Endodermal cell (in vitro differentiated cells): ENCODE results near the gene BTG4. TPM values are rescaled to one million over a fixed set of nuclear protein-coding genes. Genes with fewer than 3 reads are reported as not detected.

Experiments used
- DNase-seq: peaks from one replicate; pipeline ENCODE4 v3.0.0-alpha.2; 2017
- H3K27ac ChIP-seq: 2 replicates; pipeline ENCODE4 v1.5.1; 2013; ENCODE audit warnings: mild to moderate bottlenecking, low read depth, low read length, moderate library complexity
- H3K27me3 ChIP-seq: 2 replicates; pipeline ENCODE4 v1.6.1; 2013; ENCODE audit warnings: mild to moderate bottlenecking, low read length, moderate library complexity; ENCODE audit not compliant: insufficient read depth, control insufficient read depth, poor library complexity, severe bottlenecking
- H3K36me3 ChIP-seq: 2 replicates; pipeline ENCODE4 v1.7.0; 2013; ENCODE audit warnings: mild to moderate bottlenecking, low read length, moderate library complexity; ENCODE audit not compliant: control insufficient read depth, insufficient read depth
- H3K4me1 ChIP-seq: one replicate; pipeline ENCODE4 v1.7.0; 2013; ENCODE audit warnings: low read length; ENCODE audit not compliant: control insufficient read depth, insufficient read depth
- H3K4me3 ChIP-seq: 2 replicates; pipeline ENCODE4 v1.5.1; 2013; ENCODE audit warnings: mild to moderate bottlenecking, low read length, moderate library complexity
- H3K9ac ChIP-seq: 2 replicates; pipeline ENCODE4 v1.6.1; 2013; ENCODE audit warnings: mild to moderate bottlenecking, low read length, moderate library complexity; ENCODE audit not compliant: poor library complexity, severe bottlenecking; ENCODE audit errors: extremely low read depth
- H3K9me3 ChIP-seq: 2 replicates; pipeline ENCODE4 v1.6.1; 2013; ENCODE audit warnings: mild to moderate bottlenecking, low read length, moderate library complexity; ENCODE audit not compliant: control insufficient read depth
- H3K27ac Mint-ChIP-seq: 2 replicates; pipeline ENCODE4 v1.8.0; 2020; ENCODE audit warnings: mixed read lengths
- H3K27me3 Mint-ChIP-seq: 2 replicates; pipeline ENCODE4 v1.8.0; 2021; ENCODE audit warnings: mild to moderate bottlenecking, mixed read lengths; ENCODE audit not compliant: insufficient read depth
- H3K36me3 Mint-ChIP-seq: 2 replicates; pipeline ENCODE4 v1.8.0; 2020; ENCODE audit warnings: low read depth, mixed read lengths
- H3K4me1 Mint-ChIP-seq: 2 replicates; pipeline ENCODE4 v1.8.0; 2020; ENCODE audit warnings: mixed read lengths
- H3K4me3 Mint-ChIP-seq: 2 replicates; pipeline ENCODE4 v1.8.0; 2020; ENCODE audit warnings: mild to moderate bottlenecking, moderate library complexity, mixed read lengths
- H3K9me3 Mint-ChIP-seq: 2 replicates; pipeline ENCODE4 v1.8.0; 2020; ENCODE audit warnings: mild to moderate bottlenecking, mixed read lengths
- WGBS, 2 experiments: methylation state at CpG; one replicate each; pipeline versions ENCODE4 v1.1.5 to v1.1.7; 2013; ENCODE audit warnings: missing lambda C conversion rate in 2 of 2, mixed read lengths in 1 of 2; ENCODE audit not compliant: insufficient coverage in 1 of 2, insufficient read length in 1 of 2; 5-methylcytosine and 5-hydroxymethylcytosine counted together
- microRNA-seq: library from miRNA; unstranded; fragments of <30 nt; microRNA quantifications from one replicate; pipeline ENCODE4 v1.2.0, GENCODE V29; 2020; ENCODE audit warnings: borderline microRNAs expressed
- total RNA-seq, 2 donors: library from RNA; stranded (reverse); fragmentation: NEBNext Ultra II Directional in 1 of 2; extraction: Animal tissue kit (Norgen Biotek cat#: 25700) in 1 of 2; gene quantifications; 2 replicates in 1 of 2; 3 replicates in 1 of 2; pipeline ENCODE4 v1.2.1, GENCODE V29; 2021
- TF ChIP-seq, protein P1 (sequence below): fragments of 200-600 bp; sonication (generic); conservative IDR thresholded peaks from 2 replicates; pipeline ENCODE4 v1.5.0; 2021; ENCODE audit warnings: antibody characterized with exemption, mild to moderate bottlenecking

BTG4 gene
- total RNA-seq, 2 donors from 2014 or later = not detected

DNA sequence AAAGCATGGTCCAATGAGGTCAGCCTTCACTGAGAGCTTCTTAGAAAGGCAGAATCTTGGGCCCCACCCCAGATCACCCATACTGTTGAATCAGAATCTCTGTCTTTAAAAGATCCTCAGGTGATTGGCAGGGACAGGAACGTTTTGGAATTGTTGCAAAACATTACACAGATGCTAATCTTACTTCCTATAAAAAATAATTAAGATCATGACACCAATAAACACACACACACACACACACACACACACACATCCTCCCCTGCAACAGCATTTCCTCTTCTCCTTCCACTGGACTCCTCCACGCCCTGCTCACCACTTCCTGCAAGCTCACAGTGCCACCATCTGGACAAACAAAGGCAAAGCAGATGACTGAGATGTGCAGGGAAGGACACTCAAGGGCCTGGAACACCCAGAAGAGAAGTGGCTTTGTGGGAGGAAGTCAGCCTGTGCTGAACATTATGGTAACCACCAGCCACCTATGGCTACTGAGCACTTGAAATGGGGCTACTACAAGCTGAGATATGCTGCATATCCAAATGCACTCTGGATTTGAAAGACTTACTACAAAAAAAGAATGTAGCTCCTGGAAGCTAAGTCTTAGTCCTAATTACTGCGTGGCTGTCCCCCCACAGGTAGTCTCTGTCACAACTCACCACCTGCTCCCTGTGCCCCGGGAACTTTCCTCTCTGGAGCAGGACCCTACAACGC, 65.6 kb downstream of the BTG4 start:
- Mint-ChIP-seq H3K4me3 (no peak overlapping the region), H3K4me1 (no peaks in the 10 kb centered on the region), H3K36me3 (no peaks in the 10 kb centered on the region), H3K27ac (no peak overlapping the region), H3K9me3 (no peaks in the 10 kb centered on the region), H3K27me3 (peaks cover 14% of the 10 kb centered on the region)
- Histone ChIP-seq H3K36me3 (no peaks in the 10 kb centered on the region), H3K4me3 (no peak overlapping the region), H3K27me3 (no peaks in the 10 kb centered on the region), H3K27ac (no peak overlapping the region), H3K9me3 (no peaks in the 10 kb centered on the region), H3K4me1 (no peaks in the 10 kb centered on the region), H3K9ac (no peak overlapping the region)
- WGBS, 2 experiments = 53 to 67% methylated on average over 3 to 5 of the region's 5 CpGs
- peak; percentile 87 for DNase-seq
- TF ChIP-seq, protein P1, sequence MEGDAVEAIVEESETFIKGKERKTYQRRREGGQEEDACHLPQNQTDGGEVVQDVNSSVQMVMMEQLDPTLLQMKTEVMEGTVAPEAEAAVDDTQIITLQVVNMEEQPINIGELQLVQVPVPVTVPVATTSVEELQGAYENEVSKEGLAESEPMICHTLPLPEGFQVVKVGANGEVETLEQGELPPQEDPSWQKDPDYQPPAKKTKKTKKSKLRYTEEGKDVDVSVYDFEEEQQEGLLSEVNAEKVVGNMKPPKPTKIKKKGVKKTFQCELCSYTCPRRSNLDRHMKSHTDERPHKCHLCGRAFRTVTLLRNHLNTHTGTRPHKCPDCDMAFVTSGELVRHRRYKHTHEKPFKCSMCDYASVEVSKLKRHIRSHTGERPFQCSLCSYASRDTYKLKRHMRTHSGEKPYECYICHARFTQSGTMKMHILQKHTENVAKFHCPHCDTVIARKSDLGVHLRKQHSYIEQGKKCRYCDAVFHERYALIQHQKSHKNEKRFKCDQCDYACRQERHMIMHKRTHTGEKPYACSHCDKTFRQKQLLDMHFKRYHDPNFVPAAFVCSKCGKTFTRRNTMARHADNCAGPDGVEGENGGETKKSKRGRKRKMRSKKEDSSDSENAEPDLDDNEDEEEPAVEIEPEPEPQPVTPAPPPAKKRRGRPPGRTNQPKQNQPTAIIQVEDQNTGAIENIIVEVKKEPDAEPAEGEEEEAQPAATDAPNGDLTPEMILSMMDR = peak; percentile 82

DNA sequence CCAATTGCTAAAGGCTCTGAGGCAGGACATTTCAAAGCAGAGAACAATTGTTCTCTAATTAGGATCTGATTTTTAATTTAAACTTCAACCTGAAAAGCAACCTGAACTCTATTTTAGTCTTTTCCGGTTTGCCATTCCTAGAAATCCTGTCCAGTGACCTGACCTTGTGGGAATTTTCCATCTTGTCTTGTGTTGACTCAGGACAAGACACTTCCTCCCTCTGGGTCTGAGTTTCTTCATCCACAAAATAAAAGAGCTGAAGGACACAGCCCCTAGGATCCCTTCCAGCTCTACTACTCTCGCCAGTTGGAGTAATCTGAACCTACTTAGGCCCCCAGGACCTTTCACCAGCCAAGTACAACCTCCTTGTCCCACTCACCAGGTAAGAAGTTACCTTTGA, 66.6 kb downstream of the BTG4 start:
- no peaks in the 10 kb centered on the region for H3K27me3 ChIP-seq

More for the DNA sequence above, 66.6 kb downstream of the BTG4 start:
- Histone ChIP-seq H3K36me3 (no peaks in the 10 kb centered on the region), H3K27ac (no peak overlapping the region), H3K9ac (no peak overlapping the region), H3K4me3 (no peak overlapping the region), H3K9me3 (no peaks in the 10 kb centered on the region), H3K4me1 (no peaks in the 10 kb centered on the region)
- Mint-ChIP-seq H3K27me3 (peaks cover 9% of the 10 kb centered on the region), H3K27ac (no peak overlapping the region), H3K9me3 (no peaks in the 10 kb centered on the region), H3K4me1 (no peaks in the 10 kb centered on the region), H3K4me3 (no peak overlapping the region), H3K36me3 (no peaks in the 10 kb centered on the region)
- 84 to 88% methylated on average over 1 to 2 of the region's 2 CpGs for WGBS, 2 experiments
- TF ChIP-seq, protein P1 = no peak
- DNase-seq = peak; percentile 19

Small RNA genes within 50 kb of the gene (microRNA-seq; reads per million reads assigned to microRNA genes)
- gene MIR34B (10.5 reads per million, percentile 45 among the genes with 10 or more reads in this experiment), gene MIR34C (135 reads per million, percentile 77 among the genes with 10 or more reads in this experiment)

Other genes with a start within 250 kb of the BTG4 start
- 1 to 10 TPM in 1 of 2 donors, under 1 TPM in 1; 0.55 to 1.8 TPM for gene POU2AF3, start 213.8 kb downstream of the BTG4 start, total RNA-seq
- gene POU2AF1, start 133.1 kb downstream of the BTG4 start, total RNA-seq = under 1 TPM; 0.46 to 0.77 TPM
- under 1 TPM in 1 of 2 donors, not detected in 1; 0.89 TPM for gene HOATZ, start 2.4 kb upstream of the BTG4 start, total RNA-seq
- gene LAYN, start 28.3 kb upstream of the BTG4 start, total RNA-seq = 1 to 10 TPM; 1.1 to 1.5 TPM
- gene SIK2, start 90.1 kb upstream of the BTG4 start, total RNA-seq = 10 to 100 TPM; 13.2 to 13.4 TPM